ENCODE results near the gene SYT7. TPM values are rescaled to one million over a fixed set of nuclear protein-coding genes. Genes with fewer than 3 reads are reported as not detected.

The SYT7 gene
- total and polyA plus RNA-seq, 10 of the 15 experiments (the other 5 are each of a cell fraction or from before 2014, with no cell fraction given): not detected

DNA sequence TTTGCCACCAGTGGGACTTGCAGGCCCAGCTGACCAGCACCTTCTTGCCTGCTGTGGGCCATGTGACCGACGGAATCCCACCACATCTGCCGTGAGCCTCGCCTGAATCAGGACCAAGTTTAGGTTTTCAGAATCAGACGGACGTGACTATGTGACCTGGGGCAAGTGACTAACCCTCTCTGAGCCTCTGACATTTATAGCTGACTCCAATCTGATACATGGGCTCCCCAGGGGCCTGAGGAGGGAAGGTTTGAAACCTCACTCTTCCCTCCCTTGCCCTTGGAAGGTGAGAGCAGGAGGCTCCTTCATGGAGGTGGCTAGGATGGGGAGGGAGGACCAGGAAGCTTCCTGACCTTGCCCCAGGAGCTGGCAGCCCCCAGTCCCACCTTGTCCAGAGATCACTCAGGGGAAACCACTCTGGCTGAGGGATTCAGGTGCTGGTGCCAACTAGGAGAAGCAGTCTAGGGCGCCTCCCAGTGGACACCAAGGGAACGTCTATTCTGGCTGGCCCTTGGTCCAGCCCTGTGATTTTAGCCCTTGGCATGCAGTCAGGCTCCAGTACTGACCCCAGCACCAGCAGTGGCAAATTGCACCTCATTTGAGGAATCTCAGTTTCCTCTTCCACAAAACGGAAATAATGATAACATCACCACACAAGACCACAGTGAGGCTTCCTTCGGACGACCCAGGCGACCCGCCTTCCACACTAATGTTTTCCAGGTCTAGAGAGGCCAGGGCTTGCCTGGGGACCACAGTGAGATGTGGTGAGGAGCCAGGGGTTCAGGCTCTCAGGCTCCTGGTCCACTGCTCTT lies 47.2 kb upstream of the SYT7 start:
- FAIRE-seq (no peak), DNase-seq (ENCODE audit: low read depth, low spot score) (no peak), ATAC-seq (peak; percentile 85)
- Histone ChIP-seq H3K79me2 (ENCODE audit: control insufficient read depth, insufficient read depth, low read length) (no peaks in the 10 kb centered on the region), H3K9me3 (replicated peaks; ENCODE audit: control insufficient read depth, insufficient read depth, low read length) (no peaks in the 10 kb centered on the region), H2AFZ (ENCODE audit: control insufficient read depth, low read depth, low read length) (no peak overlapping the region), H3K4me3 (no peak overlapping the region), H4K20me1 (ENCODE audit: control insufficient read depth, insufficient read depth) (no peaks in the 10 kb centered on the region), H3K4me1 (ENCODE audit: control insufficient read depth, insufficient read depth, low read length) (no peaks in the 10 kb centered on the region), H3K9ac (ENCODE audit: control insufficient read depth, insufficient read depth, low read length) (no peak overlapping the region), H3K36me3 (ENCODE audit: control insufficient read depth in 2 of 2, insufficient read depth in 2 of 2, low read length in 1 of 2) (no peaks in the 10 kb centered on the region), H3K27me3 (replicated peaks in 1 of 2; ENCODE audit: control insufficient read depth in 2 of 2, insufficient read depth in 2 of 2, low read length in 1 of 2) (peaks cover 0 to 2% of the 10 kb centered on the region in 2 experiments; a peak in 2 of 4 replicates), H3K27ac (ENCODE audit: control insufficient read depth, insufficient read depth) (no peak overlapping the region), H3K4me2 (ENCODE audit: control insufficient read depth, insufficient read depth) (no peak overlapping the region)
- ChIA-PET RAD21 (ENCODE audit: unreplicated experiment) (no interaction called here), SMC1A (ENCODE audit: uncharacterized antibody, unreplicated experiment) (no interaction called here), CTCF (interaction anchor here (1.0 to 2.3 kb wide), 3 partner anchors 11 to 150 kb away, joined by 3 to 6 read pairs (median 4); no protein-coding TSS in a partner anchor), POLR2A (no interaction called here)
- TF ChIP-seq, protein P1, sequence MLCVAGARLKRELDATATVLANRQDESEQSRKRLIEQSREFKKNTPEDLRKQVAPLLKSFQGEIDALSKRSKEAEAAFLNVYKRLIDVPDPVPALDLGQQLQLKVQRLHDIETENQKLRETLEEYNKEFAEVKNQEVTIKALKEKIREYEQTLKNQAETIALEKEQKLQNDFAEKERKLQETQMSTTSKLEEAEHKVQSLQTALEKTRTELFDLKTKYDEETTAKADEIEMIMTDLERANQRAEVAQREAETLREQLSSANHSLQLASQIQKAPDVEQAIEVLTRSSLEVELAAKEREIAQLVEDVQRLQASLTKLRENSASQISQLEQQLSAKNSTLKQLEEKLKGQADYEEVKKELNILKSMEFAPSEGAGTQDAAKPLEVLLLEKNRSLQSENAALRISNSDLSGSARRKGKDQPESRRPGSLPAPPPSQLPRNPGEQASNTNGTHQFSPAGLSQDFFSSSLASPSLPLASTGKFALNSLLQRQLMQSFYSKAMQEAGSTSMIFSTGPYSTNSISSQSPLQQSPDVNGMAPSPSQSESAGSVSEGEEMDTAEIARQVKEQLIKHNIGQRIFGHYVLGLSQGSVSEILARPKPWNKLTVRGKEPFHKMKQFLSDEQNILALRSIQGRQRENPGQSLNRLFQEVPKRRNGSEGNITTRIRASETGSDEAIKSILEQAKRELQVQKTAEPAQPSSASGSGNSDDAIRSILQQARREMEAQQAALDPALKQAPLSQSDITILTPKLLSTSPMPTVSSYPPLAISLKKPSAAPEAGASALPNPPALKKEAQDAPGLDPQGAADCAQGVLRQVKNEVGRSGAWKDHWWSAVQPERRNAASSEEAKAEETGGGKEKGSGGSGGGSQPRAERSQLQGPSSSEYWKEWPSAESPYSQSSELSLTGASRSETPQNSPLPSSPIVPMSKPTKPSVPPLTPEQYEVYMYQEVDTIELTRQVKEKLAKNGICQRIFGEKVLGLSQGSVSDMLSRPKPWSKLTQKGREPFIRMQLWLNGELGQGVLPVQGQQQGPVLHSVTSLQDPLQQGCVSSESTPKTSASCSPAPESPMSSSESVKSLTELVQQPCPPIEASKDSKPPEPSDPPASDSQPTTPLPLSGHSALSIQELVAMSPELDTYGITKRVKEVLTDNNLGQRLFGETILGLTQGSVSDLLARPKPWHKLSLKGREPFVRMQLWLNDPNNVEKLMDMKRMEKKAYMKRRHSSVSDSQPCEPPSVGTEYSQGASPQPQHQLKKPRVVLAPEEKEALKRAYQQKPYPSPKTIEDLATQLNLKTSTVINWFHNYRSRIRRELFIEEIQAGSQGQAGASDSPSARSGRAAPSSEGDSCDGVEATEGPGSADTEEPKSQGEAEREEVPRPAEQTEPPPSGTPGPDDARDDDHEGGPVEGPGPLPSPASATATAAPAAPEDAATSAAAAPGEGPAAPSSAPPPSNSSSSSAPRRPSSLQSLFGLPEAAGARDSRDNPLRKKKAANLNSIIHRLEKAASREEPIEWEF (IDR thresholded peaks at IDR 0.05; ENCODE audit: insufficient replicate concordance, low read depth, low read length): no peak
- TF ChIP-seq SMC3 (IDR thresholded peaks at IDR 0.05; ENCODE audit: borderline replicate concordance, low read length): 0 out of 2 replicates have a peak, but pooled peaks have one; percentile 22
- TF ChIP-seq, protein P2, sequence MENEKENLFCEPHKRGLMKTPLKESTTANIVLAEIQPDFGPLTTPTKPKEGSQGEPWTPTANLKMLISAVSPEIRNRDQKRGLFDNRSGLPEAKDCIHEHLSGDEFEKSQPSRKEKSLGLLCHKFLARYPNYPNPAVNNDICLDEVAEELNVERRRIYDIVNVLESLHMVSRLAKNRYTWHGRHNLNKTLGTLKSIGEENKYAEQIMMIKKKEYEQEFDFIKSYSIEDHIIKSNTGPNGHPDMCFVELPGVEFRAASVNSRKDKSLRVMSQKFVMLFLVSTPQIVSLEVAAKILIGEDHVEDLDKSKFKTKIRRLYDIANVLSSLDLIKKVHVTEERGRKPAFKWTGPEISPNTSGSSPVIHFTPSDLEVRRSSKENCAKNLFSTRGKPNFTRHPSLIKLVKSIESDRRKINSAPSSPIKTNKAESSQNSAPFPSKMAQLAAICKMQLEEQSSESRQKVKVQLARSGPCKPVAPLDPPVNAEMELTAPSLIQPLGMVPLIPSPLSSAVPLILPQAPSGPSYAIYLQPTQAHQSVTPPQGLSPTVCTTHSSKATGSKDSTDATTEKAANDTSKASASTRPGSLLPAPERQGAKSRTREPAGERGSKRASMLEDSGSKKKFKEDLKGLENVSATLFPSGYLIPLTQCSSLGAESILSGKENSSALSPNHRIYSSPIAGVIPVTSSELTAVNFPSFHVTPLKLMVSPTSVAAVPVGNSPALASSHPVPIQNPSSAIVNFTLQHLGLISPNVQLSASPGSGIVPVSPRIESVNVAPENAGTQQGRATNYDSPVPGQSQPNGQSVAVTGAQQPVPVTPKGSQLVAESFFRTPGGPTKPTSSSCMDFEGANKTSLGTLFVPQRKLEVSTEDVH (IDR thresholded peaks at IDR 0.05; ENCODE audit: low read depth, partially characterized antibody): no peak
- TF ChIP-seq RUNX3 (IDR thresholded peaks at IDR 0.05; ENCODE audit: low read length): no peak
- TF ChIP-seq, protein P3, sequence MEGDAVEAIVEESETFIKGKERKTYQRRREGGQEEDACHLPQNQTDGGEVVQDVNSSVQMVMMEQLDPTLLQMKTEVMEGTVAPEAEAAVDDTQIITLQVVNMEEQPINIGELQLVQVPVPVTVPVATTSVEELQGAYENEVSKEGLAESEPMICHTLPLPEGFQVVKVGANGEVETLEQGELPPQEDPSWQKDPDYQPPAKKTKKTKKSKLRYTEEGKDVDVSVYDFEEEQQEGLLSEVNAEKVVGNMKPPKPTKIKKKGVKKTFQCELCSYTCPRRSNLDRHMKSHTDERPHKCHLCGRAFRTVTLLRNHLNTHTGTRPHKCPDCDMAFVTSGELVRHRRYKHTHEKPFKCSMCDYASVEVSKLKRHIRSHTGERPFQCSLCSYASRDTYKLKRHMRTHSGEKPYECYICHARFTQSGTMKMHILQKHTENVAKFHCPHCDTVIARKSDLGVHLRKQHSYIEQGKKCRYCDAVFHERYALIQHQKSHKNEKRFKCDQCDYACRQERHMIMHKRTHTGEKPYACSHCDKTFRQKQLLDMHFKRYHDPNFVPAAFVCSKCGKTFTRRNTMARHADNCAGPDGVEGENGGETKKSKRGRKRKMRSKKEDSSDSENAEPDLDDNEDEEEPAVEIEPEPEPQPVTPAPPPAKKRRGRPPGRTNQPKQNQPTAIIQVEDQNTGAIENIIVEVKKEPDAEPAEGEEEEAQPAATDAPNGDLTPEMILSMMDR (IDR thresholded peaks at IDR 0.05 in 2 of 3, conservative IDR thresholded peaks at IDR 0.05 in 1 of 3; ENCODE audit: control insufficient read depth in 2 of 3, extremely low read depth in 1 of 3, insufficient read depth in 1 of 3, low read depth in 3 of 3, low read length in 3 of 3): peak; percentile 55 to 67 (median 61)
- peak; percentile 47 for TF ChIP-seq RAD21 (IDR thresholded peaks at IDR 0.05; ENCODE audit: insufficient read depth, low read depth, low read length)
- TF ChIP-seq, protein P4, sequence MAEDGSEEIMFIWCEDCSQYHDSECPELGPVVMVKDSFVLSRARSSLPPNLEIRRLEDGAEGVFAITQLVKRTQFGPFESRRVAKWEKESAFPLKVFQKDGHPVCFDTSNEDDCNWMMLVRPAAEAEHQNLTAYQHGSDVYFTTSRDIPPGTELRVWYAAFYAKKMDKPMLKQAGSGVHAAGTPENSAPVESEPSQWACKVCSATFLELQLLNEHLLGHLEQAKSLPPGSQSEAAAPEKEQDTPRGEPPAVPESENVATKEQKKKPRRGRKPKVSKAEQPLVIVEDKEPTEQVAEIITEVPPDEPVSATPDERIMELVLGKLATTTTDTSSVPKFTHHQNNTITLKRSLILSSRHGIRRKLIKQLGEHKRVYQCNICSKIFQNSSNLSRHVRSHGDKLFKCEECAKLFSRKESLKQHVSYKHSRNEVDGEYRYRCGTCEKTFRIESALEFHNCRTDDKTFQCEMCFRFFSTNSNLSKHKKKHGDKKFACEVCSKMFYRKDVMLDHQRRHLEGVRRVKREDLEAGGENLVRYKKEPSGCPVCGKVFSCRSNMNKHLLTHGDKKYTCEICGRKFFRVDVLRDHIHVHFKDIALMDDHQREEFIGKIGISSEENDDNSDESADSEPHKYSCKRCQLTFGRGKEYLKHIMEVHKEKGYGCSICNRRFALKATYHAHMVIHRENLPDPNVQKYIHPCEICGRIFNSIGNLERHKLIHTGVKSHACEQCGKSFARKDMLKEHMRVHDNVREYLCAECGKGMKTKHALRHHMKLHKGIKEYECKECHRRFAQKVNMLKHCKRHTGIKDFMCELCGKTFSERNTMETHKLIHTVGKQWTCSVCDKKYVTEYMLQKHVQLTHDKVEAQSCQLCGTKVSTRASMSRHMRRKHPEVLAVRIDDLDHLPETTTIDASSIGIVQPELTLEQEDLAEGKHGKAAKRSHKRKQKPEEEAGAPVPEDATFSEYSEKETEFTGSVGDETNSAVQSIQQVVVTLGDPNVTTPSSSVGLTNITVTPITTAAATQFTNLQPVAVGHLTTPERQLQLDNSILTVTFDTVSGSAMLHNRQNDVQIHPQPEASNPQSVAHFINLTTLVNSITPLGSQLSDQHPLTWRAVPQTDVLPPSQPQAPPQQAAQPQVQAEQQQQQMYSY (CRISPR knock-in tag; IDR thresholded peaks at IDR 0.05): no peak
- WGBS (ENCODE audit: insufficient coverage, insufficient replicate concordance, low lambda C conversion rate, missing lambda C conversion rate): 34% methylated on average over 13 of the region's 13 CpGs
- intact Hi-C loops (cut with micrococcal nuclease; ENCODE audit: unreplicated experiment): no loop called here
- no TSS peak for BruUV-seq (replicated peaks)
- in situ Hi-C loops (cut with MboI): no loop called here

Data from GM12878 (cell line).